Measurements from ENCODE around the gene DNAI4.

DNAI4 gene

GRCh38 chr1:66940981-66941380 is 16.3 kb upstream of the DNAI4 start (continued):
- no peak for TF ChIP-seq ATF2 (tag by site-specific recombination; IDR thresholded peaks at IDR 0.05; ENCODE audit: low read depth)
- TF ChIP-seq ZNF704 (tag by site-specific recombination; IDR thresholded peaks at IDR 0.05): no peak

GRCh38 chr1:66938613-66939012 is 14.0 kb upstream of the DNAI4 start:
- TF ChIP-seq SCRT2 (tag by site-specific recombination; IDR thresholded peaks at IDR 0.05) (no peak), ZBTB49 (tag by site-specific recombination; IDR thresholded peaks at IDR 0.05; ENCODE audit: low read depth) (no peak), ZNF112 (tag by site-specific recombination; IDR thresholded peaks at IDR 0.05) (no peak), ZSCAN4 (tag by site-specific recombination; IDR thresholded peaks at IDR 0.05) (no peak), SP7 (tag by site-specific recombination; IDR thresholded peaks at IDR 0.05) (no peak), ZNF23 (tag by site-specific recombination; IDR thresholded peaks at IDR 0.05; ENCODE audit: borderline replicate concordance) (no peak), ZNF362 (tag by site-specific recombination; IDR thresholded peaks at IDR 0.05) (peak; percentile 47; the same call in 1 of the 2 replicates), ZNF501 (tag by site-specific recombination; IDR thresholded peaks at IDR 0.05) (no peak), ZNF664 (tag by site-specific recombination; IDR thresholded peaks at IDR 0.05) (no peak), ZNF121 (tag by site-specific recombination; IDR thresholded peaks at IDR 0.05) (no peak), ZNF670 (tag by site-specific recombination; IDR thresholded peaks at IDR 0.05; ENCODE audit: low read depth) (no peak), MZF1 (tag by site-specific recombination; IDR thresholded peaks at IDR 0.05; ENCODE audit: borderline replicate concordance) (no peak), ZNF629 (tag by site-specific recombination; IDR thresholded peaks at IDR 0.05) (no peak), WT1 (tag by site-specific recombination; IDR thresholded peaks at IDR 0.05) (no peak), EGR2 (tag by site-specific recombination; IDR thresholded peaks at IDR 0.05; ENCODE audit: low read depth) (no peak), PRDM4 (tag by site-specific recombination; IDR thresholded peaks at IDR 0.05) (0 out of 2 replicates have a peak, but pooled peaks have one; percentile 32)
- ChIA-PET CTCF (no interaction called here), POLR2A (interaction anchor here (1.5 to 1.6 kb wide), 2 partner anchors 8 to 14 kb away, joined by 6 read pairs; partner anchors contain the start of genes DNAI4 and MIER1)
- Histone ChIP-seq H3K36me3 (ENCODE audit: control insufficient read depth in 2 of 2, insufficient read depth in 1 of 2, low read length in 2 of 2) (peaks cover 0 to 8% of the 10 kb centered on the region in 2 experiments; a peak in 1 of 3 replicates), H3K4me1 (ENCODE audit: control insufficient read depth, insufficient read depth, low read length) (peaks cover 6% of the 10 kb centered on the region), H3K27ac (ENCODE audit: extremely low read depth, low read depth, low read length) (no peak overlapping the region), H3K9me3 (ENCODE audit: control insufficient read depth, insufficient read depth, low read depth, low read length) (no peaks in the 10 kb centered on the region), H3K4me3 (ENCODE audit: low read depth, low read length) (no peak overlapping the region)

All from HEK293 (cell line).